Measurements from ENCODE around the gene ARHGAP35. TPM values are rescaled to one million over a fixed set of nuclear protein-coding genes. Genes with fewer than 3 reads are reported as not detected.
A peak's percentile ranks its signal among the peaks of the same experiment; 100 is the strongest.

ARHGAP35 gene
- total RNA-seq, 1 donor from 2014 or later, result 70.2 TPM

DNA sequence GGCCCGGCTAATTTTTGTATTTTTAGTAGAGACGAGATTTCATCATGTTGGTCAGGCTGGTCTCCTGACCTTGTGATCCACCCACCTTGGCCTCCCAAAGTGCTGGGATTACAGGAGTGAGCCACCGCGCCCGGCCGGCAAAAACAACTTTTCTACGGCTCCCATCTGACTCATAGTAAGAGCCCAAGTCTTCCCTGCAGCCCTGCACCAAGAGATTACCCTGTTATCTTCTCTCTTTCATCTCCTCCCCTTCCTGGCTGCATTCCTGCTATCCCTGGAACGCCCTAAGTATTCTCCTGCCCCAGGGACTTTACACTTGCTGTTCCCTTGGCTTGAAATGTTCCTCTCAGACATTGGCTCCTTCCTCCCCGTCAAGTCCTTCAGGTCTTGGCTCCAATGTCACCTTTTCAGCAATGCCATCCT is 16.7 kb upstream of the ARHGAP35 start:
- H3K4me3 Mint-ChIP-seq (ENCODE audit: unreplicated experiment), result no peak overlapping the region

DNA sequence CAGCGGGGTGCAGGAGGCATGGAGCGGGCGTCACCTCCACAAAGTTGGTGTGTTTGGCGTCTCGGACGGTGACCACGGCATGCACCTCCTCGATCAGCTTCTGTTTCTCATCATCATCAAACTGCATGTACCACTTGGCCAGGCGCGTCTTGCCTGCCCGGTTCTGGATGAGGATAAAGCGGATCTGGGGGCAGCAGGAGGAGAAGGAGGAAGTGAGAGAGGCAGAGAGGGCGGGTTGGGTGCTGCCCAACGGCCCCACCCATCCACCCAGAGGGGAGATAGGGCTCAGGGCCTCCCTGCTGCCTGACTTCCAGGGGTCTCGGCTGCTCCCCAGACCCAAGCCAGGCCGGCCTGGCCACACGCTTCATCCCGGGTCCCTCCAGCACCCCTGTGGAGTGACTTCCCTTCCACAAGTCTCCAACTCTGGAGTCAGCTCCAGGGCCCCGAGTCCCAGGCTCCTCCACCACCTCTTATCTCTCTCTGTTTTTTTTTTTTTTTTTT is 14.8 kb upstream of the ARHGAP35 start:
- Mint-ChIP-seq H3K36me3 (ENCODE audit: low read depth) (peaks cover 17% of the 10 kb centered on the region), H3K9me3 (ENCODE audit: low read depth) (no peaks in the 10 kb centered on the region), H3K4me3 (ENCODE audit: unreplicated experiment) (no peak overlapping the region), H3K4me1 (ENCODE audit: low read depth) (peaks cover 38% of the 10 kb centered on the region), H3K27ac (ENCODE audit: unreplicated experiment) (peak overlapping the region; percentile 71), H3K27me3 (ENCODE audit: low read depth) (no peaks in the 10 kb centered on the region)
- peak; percentile 82 for DNase-seq (ENCODE audit: low spot score)
- TF ChIP-seq, protein P1, sequence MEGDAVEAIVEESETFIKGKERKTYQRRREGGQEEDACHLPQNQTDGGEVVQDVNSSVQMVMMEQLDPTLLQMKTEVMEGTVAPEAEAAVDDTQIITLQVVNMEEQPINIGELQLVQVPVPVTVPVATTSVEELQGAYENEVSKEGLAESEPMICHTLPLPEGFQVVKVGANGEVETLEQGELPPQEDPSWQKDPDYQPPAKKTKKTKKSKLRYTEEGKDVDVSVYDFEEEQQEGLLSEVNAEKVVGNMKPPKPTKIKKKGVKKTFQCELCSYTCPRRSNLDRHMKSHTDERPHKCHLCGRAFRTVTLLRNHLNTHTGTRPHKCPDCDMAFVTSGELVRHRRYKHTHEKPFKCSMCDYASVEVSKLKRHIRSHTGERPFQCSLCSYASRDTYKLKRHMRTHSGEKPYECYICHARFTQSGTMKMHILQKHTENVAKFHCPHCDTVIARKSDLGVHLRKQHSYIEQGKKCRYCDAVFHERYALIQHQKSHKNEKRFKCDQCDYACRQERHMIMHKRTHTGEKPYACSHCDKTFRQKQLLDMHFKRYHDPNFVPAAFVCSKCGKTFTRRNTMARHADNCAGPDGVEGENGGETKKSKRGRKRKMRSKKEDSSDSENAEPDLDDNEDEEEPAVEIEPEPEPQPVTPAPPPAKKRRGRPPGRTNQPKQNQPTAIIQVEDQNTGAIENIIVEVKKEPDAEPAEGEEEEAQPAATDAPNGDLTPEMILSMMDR (IDR thresholded peaks at IDR 0.05), result no peak

More for the DNA sequence above, 16.7 kb upstream of the ARHGAP35 start:
- Mint-ChIP-seq H3K9me3 (ENCODE audit: low read depth) (no peaks in the 10 kb centered on the region), H3K4me1 (ENCODE audit: low read depth) (peaks cover 30% of the 10 kb centered on the region), H3K36me3 (ENCODE audit: low read depth) (peaks cover 19% of the 10 kb centered on the region), H3K27me3 (ENCODE audit: low read depth) (no peaks in the 10 kb centered on the region), H3K27ac (ENCODE audit: unreplicated experiment) (no peak overlapping the region)
- no peak for DNase-seq (ENCODE audit: low spot score)
- TF ChIP-seq, protein P1 (IDR thresholded peaks at IDR 0.05), result no peak

DNA sequence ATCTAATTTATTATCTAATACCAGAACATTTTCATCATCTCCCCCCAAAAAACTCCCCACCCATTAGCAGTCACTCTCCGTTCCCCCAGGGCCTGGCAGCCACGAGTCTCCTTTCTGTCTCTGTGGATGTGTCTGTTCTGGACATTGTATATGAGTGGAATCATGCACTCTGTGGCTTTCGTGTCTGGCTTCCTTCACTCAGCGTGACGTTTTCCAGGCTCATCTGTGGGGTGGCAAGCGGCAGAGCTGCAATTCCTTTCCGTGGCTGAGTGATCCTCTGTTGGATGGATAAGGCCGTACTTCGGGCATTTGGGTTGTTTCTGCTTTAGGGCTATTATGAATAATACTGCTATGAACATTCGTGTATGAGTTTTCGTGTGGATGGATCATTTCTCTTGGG is 13.3 kb upstream of the ARHGAP35 start:
- Mint-ChIP-seq H3K4me1 (ENCODE audit: low read depth) (peaks cover 25% of the 10 kb centered on the region), H3K4me3 (ENCODE audit: unreplicated experiment) (no peak overlapping the region), H3K27me3 (ENCODE audit: low read depth) (no peaks in the 10 kb centered on the region), H3K27ac (ENCODE audit: unreplicated experiment) (peak overlapping the region; percentile 18), H3K36me3 (ENCODE audit: low read depth) (peaks cover 13% of the 10 kb centered on the region), H3K9me3 (ENCODE audit: low read depth) (no peaks in the 10 kb centered on the region)
- peak; percentile 24 for DNase-seq (ENCODE audit: low spot score)
- TF ChIP-seq, protein P1 (IDR thresholded peaks at IDR 0.05), result no peak

DNA sequence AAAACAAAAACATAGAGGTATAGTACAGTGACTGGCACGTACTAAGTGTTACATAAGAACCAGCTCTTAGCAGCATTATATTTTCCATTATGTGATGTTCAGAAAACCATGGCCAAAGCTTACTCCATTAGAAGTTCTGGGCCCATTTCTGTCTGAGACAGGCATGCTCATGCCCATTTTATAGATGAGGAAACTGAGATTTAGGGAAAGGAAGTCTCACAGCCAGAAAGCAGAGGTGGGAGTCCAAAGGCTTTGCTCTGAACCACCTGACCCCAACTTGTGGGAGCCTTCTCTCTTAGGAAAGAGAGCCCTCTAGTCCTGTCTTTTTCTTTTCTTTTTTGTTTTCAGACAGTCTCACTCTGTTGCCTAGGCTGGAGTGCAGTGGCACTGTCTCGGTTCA is 12.4 kb upstream of the ARHGAP35 start:
- peak; percentile 8 for DNase-seq (ENCODE audit: low spot score)
- Mint-ChIP-seq H3K4me3 (ENCODE audit: unreplicated experiment) (peak overlapping the region; percentile 84), H3K9me3 (ENCODE audit: low read depth) (no peaks in the 10 kb centered on the region), H3K27ac (ENCODE audit: unreplicated experiment) (no peak overlapping the region), H3K36me3 (ENCODE audit: low read depth) (peaks cover 5% of the 10 kb centered on the region), H3K4me1 (ENCODE audit: low read depth) (peaks cover 20% of the 10 kb centered on the region), H3K27me3 (ENCODE audit: low read depth) (no peaks in the 10 kb centered on the region)
- TF ChIP-seq, protein P1 (IDR thresholded peaks at IDR 0.05), result no peak

DNA sequence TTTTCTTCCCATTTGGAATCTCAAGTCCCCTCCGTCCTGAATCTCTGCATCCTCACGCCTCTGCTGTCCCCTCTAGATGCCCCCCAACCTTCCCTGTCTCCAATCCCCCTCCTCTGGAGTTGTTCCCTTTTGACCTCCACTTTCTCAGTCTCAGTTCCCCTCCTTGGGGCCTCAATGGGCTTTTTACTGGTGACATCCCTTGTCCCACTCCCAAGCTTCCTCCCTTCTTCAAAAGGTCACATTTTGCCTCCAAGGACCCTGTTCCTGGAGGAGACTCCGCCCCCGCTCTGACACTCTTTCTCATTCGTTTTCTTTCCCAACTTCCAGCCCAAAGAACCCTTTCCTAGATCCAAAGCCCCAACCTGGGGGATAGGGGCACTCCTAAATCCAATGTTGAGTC is 11.2 kb upstream of the ARHGAP35 start:
- peaks cover 20% of the 10 kb centered on the region for H3K4me1 Mint-ChIP-seq (ENCODE audit: low read depth)
- DNase-seq (ENCODE audit: low spot score), result peak; percentile 13
- H3K27me3 Mint-ChIP-seq (ENCODE audit: low read depth), result no peaks in the 10 kb centered on the region
- peak overlapping the region; percentile 96 for H3K27ac Mint-ChIP-seq (ENCODE audit: unreplicated experiment)
- TF ChIP-seq, protein P1 (IDR thresholded peaks at IDR 0.05), result no peak
- H3K36me3 Mint-ChIP-seq (ENCODE audit: low read depth), result peaks cover 5% of the 10 kb centered on the region
- H3K9me3 Mint-ChIP-seq (ENCODE audit: low read depth), result no peaks in the 10 kb centered on the region
- H3K4me3 Mint-ChIP-seq (ENCODE audit: unreplicated experiment), result peak overlapping the region; percentile 84

Data from chondrocyte (in vitro differentiated cells).